Panc1 (cell line): Measurements from ENCODE around the gene THUMPD1.

Experiments used
- POLR2AphosphoS5 ChIP-seq: IDR thresholded peaks from 2 replicates; pipeline ENCODE4 v1.6.1; 2012; ENCODE audit warnings: mild to moderate bottlenecking, low read depth, low read length, moderate library complexity
- SIN3A ChIP-seq: IDR thresholded peaks from 2 replicates; pipeline ENCODE4 v1.6.1; 2012; ENCODE audit warnings: low read depth, mild to moderate bottlenecking, low read length, moderate library complexity, borderline replicate concordance; ENCODE audit not compliant: insufficient read depth
- TF ChIP-seq, protein P1 (sequence below): fragments of 450-650 bp; IDR thresholded peaks from 2 replicates; pipeline ENCODE4 v1.5.1; 2017; ENCODE audit warnings: mild to moderate bottlenecking
- TF ChIP-seq, protein P2 (sequence below), 2 experiments: IDR thresholded peaks; 2 replicates each; pipeline ENCODE4 v1.6.1; 2011 to 2012; ENCODE audit warnings: low read depth in 2 of 2, control low read depth in 1 of 2, low read length in 1 of 2, mild to moderate bottlenecking in 1 of 2, moderate library complexity in 1 of 2; ENCODE audit not compliant: insufficient read depth in 1 of 2

GRCh38 chr16:20726661-20727060 lies 15.0 kb downstream of the THUMPD1 start:
- TF ChIP-seq, protein P1, sequence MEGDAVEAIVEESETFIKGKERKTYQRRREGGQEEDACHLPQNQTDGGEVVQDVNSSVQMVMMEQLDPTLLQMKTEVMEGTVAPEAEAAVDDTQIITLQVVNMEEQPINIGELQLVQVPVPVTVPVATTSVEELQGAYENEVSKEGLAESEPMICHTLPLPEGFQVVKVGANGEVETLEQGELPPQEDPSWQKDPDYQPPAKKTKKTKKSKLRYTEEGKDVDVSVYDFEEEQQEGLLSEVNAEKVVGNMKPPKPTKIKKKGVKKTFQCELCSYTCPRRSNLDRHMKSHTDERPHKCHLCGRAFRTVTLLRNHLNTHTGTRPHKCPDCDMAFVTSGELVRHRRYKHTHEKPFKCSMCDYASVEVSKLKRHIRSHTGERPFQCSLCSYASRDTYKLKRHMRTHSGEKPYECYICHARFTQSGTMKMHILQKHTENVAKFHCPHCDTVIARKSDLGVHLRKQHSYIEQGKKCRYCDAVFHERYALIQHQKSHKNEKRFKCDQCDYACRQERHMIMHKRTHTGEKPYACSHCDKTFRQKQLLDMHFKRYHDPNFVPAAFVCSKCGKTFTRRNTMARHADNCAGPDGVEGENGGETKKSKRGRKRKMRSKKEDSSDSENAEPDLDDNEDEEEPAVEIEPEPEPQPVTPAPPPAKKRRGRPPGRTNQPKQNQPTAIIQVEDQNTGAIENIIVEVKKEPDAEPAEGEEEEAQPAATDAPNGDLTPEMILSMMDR: no peak
- TF ChIP-seq, protein P2, sequence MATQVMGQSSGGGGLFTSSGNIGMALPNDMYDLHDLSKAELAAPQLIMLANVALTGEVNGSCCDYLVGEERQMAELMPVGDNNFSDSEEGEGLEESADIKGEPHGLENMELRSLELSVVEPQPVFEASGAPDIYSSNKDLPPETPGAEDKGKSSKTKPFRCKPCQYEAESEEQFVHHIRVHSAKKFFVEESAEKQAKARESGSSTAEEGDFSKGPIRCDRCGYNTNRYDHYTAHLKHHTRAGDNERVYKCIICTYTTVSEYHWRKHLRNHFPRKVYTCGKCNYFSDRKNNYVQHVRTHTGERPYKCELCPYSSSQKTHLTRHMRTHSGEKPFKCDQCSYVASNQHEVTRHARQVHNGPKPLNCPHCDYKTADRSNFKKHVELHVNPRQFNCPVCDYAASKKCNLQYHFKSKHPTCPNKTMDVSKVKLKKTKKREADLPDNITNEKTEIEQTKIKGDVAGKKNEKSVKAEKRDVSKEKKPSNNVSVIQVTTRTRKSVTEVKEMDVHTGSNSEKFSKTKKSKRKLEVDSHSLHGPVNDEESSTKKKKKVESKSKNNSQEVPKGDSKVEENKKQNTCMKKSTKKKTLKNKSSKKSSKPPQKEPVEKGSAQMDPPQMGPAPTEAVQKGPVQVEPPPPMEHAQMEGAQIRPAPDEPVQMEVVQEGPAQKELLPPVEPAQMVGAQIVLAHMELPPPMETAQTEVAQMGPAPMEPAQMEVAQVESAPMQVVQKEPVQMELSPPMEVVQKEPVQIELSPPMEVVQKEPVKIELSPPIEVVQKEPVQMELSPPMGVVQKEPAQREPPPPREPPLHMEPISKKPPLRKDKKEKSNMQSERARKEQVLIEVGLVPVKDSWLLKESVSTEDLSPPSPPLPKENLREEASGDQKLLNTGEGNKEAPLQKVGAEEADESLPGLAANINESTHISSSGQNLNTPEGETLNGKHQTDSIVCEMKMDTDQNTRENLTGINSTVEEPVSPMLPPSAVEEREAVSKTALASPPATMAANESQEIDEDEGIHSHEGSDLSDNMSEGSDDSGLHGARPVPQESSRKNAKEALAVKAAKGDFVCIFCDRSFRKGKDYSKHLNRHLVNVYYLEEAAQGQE (IDR thresholded peaks at IDR 0.05; ENCODE audit: insufficient read depth in 1 of 2, low read depth in 2 of 2, low read length in 1 of 2): no peak
- no peak for TF ChIP-seq POLR2AphosphoS5
- TF ChIP-seq SIN3A: no peak
